GM18909 (cell line): ENCODE measurements around the gene ZNF592.
A peak's percentile ranks its signal among the peaks of the same experiment; 100 is the strongest.
"Not testable (repeated sequence)": the region's sequence is repeated elsewhere in the genome, so short reads cannot be mapped to it uniquely, and the experiment has no call there.

Source experiments
- ATAC-seq: cut with Tn5 transposase; IDR thresholded peaks from one replicate; pipeline ENCODE4 v1.9.1; 2021; ENCODE audit warnings: mild to moderate bottlenecking; ENCODE audit not compliant: unreplicated experiment, poor library complexity

ZNF592 gene

DNA sequence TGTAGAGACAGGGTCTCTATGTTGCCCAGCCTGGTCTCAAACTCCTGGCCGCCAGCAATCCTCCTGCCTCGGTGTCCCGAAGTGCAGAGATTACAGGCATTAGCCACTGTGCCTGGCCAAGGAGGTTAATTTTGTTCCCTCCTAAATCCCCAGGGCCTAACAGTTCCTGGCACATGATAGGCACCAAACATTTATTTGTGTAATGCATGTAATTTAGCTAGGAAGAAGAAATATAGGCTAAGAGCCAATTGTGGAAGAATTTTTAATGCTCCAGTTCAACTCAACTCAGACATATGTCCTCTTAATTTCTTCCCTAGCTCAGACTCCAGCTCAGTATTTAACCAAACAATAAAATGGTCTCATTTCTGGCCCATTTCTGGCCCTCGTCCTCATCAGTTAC, 7.7 kb upstream of the ZNF592 start:
- no peak for ATAC-seq

DNA sequence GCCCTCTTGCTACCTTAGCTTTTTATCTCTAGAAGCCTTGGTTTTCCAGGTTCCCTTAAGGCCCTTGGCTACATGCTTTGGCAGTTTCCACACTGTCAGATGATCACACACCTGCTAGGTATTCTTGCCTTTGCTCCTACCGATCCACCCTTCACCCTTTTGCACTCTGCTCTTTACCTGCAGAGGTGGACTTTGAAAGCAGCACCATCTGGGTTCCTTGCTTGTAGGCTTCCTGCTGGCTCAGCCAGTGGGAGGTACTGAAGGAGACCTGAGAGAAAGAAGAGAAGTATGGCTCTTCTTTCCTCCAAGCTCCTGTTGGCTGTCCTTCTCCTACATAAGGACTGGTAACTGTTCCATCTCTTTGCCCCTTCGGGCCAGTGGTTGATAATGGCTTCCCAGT, 7.3 kb upstream of the ZNF592 start:
- ATAC-seq = no peak

DNA sequence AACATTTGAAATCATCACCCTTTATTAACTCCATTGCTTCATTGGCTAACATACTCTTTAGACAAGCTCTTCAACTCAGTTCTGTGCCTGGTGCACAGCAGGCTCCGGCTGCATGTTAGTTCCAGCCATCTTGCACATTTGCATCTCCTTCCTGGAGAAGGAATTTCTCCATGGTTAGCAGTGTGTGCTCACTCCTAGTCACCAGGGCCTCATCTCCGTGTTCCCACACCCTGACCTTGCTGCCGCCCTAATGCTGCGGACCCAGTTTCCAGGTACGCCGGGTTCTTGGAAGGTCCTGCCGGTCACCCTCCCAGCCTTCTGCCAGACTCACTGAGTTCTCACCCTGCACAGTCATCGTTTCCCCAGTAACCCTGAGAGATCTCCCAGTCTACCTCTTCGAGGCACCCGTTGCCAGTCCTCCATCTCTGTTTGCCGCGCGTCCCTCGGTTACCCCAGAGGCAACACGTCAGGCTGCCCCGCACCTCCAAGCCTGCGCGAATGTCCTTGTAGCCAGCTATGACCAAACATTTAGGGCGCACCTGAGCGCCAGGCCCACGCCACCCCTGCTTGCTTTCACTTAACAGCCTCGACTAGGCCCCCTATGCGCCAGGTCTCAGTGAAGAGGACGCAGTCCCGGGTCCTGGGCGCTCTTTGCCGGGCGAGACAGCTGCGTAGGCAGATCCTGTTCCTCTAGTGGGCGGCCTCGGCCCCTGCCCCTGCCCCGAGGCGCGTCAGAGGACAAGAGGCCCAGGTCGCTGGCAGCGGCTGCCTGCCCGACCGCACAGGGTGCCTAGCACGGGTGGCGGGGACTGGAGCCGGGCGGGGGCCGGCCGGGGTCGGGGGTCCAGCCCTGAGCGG, 747 bp upstream of the ZNF592 start:
- peak; percentile 51 for ATAC-seq

DNA sequence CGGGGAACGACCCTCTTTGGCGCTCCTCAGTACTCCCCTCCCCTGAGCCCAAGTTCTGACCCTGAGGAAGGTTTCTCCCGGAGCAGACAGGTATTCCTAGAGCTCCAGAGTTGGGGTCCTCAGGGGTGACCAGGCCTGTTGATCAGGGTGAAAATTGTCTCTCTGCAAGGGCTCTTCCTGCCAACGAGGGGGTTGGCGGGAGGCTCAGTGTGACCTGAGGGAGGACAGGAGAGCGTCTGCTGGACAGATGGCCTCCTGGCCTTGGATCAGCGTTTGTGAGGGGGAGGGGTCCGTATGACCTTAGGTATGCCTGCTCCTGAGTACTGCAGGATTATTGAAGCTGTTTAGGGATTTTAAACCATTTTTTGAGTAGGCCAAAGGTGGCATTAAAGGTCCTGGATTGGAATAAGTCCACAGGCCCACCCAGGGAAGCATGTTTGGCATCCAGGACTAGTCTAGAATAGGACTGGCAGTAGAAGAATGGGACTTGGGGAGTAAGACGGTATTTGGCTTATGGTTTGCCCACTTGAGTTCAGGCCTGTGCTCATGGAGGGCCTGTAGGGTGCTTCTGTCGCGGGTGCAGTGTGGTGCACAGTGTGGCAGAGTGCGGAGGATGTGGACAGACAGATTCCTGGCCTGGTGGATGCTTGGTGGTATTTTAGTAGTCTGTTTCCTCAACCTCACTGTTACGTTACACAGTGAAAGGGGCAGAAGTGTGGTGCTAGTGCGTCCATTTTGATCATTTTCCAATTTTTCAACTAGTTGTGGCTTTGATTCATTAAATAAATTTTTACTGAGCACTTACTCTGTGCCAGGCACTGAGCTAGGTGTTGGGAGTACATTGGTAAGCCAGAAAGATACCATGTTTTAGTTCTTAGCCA, 959 bp downstream of the ZNF592 start:
- no peak for ATAC-seq

DNA sequence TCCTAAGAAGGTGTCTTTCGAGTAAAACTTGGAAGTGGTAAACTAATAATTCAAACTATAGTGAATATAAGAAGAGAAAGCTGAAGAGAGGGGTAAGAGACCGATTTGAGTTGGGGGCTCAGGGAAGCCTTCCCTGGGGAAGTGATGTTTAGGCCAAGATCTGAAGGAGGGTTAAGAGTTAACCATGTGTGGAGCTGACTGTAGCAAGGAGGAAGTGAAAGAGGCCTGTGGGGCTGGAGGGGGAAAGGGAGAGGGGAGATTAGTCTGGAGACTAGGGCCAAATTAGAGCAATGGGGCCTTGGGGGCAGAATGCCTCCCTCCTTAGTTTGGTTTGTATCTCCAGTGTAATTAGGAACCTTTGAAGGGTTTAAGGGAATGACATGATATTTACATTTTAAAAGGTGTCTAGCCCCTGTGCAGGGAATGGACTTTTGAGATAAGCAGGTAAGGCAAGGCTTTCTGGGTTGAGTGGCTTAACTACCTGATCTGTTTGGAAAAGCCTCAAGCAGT, 2.2 kb downstream of the ZNF592 start:
- ATAC-seq = peak; percentile 28

DNA sequence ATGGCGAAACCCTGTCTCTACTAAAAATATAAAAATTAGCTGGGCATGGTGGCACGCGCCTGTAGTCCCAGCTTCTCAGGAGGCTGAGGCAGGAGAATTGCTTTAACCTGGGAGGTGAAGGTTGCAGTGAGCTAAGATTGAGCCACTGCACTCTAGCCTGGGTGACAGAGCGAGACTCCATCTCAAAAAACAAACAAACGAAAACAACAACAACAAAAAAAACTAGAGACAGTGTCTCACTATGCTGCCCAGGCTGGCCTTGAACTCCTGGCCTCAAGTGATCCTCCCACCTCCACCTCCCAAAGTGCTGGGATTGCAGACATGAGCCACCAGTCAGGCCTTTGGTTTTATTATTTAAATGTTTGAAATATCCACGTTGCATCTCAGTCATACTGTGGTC, 3.3 kb downstream of the ZNF592 start:
- not testable (repeated sequence) for ATAC-seq

DNA sequence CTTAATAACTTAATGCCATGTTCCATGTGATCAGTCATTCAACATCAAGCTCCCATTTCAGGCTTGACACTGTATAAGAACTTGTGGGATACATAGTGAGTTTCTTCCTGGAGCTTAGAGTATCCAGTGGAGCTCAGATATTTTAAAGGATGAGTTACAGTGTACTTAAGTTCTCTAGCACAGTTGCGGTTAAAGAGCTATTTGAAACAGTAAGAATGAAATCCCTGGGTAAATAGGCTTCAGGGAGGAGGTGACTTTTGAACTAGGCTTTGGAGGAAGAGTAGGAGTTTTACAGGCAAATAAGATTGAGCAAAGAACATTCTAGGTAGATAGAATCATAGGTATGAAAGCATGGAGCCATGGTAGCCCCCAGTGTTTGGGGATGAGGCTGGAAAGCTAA, 3.8 kb downstream of the ZNF592 start:
- ATAC-seq = no peak

DNA sequence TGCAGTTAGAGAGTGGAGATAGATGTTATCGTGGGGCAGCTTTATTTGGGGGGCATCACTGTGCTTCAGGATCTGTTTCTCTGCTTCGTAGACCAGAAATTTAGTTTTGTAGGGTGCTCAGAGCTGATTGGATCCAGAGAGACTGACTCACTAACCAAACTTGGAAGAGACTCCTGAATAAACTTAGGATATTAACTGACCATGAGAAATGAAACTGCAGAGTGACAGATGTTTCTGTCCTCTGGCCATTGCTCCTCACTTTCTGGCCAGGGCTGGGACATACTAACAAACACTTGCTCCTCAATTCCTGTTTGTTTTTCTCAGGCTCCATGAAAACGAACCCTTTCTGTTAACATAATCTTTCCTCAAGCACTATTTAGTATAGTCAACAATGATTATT, 4.3 kb downstream of the ZNF592 start:
- no peak for ATAC-seq

DNA sequence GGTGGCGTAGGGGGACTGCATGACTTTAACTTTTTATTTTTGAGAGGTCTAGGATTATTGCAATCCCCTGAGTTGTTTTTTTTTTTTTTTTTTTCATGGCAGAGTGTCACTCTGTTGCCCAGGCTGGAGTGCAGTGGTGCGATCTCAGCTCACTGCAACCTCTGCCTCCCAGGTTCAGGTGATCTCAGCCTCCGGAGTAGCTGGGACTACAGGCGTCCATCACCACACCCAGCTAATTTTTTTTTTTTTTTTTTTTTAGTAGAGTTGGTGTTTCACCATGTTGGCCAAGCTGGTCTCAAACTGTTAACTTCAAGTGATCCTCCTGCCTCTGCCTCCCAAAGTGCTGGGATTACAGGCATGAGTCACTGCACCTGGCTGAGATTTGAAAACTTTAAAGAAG, 6.5 kb downstream of the ZNF592 start:
- ATAC-seq = not testable (repeated sequence)

DNA sequence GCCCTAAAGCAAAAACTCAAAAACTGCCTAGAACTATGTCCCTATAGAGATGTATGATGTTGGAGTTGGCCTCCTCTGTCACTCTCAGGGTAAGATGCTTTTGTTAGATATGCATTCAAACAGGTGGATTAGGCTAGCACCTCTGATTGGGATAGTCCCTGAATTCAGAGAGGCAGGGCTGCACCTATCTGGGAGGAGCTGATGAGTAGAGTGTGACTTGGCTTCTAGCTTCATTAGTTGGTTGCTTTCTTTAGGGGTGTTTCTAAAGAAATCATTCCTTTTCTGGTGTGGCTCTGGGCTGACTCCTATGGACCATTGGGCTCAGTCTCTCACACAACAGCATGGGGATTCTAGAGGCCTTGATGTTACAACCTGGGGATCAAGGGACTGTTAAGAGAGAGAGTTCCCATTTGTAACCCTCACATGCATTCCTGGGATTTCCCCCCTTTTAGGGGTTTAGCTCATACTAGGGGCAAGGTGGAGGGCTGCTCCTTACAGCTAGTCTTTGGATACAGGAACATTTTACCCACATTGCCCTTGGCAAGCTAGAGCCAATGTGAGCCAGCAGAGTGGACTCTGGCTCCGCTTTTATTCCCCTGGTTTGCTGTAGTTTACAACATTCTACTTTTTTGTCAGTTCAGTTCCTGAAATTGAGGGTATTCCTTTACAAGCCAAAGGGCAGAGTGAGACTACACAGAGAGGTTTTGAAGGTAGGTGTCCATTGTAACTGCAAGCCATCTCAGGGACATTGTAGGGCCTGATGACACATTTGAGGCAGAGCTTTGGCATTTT, 7.5 kb downstream of the ZNF592 start:
- no peak for ATAC-seq

DNA sequence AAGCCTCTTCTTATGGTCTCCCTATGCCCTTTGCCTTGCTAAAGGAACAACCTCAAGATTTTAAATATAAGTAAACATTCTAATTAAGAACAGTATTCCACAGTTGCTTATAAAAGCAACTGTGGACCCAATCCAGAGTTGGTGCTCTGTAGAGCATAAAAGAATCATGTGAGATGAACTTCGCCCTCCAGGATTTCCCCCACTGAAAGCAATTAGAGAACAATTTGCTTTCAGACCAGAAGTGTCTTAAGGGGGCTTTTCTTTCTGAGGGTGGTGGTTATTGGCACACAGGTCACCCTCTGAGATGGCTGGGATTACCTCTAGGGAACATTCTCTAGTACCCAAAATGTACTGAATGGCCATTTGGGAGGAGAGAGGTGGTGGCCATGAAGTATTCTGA, 10.6 kb downstream of the ZNF592 start:
- no peak for ATAC-seq

DNA sequence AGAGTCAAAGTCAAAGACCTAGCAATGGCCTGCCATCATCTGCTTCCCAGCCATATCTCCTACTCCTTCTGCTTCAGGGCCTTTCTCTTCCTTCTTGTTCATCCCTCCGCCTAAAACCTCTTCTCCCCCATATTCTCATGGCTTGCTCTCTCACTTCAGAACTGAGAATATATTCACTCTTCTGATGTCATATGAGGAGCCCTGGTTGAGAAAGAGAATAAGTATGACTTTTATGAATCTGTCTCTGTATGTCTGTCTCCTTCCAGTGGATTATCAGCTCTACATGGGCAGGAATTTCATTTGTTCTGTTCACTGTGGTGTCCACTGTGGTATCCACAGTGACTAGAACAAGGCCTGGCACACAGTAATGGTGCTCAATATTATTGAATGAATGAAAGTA, 11.8 kb downstream of the ZNF592 start:
- ATAC-seq = no peak

DNA sequence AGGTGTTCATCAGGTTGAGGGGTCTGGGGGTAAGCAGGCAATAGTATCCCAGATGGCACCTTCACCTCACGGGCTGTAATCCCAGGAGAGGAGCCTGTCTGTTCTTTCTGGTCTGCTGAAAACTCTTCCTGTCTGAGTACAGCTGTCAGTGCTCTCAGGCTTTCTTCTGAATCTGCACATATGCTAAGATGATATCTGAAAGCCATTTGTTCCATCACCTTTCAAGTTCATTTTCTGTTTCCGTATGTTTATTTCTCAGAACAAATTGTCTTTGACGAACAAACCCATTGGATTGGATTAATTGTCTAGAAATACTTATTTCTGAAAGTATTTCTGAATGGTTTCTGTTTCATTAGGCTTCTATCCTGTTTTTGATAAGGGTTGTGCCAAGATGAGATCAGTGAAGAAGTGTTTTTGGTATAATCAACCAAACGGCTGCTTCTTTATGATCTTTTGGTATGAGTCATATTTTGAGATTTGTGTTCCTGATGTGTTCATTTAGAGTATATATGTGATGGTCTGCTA, 13.3 kb downstream of the ZNF592 start:
- ATAC-seq = peak; percentile 61

DNA sequence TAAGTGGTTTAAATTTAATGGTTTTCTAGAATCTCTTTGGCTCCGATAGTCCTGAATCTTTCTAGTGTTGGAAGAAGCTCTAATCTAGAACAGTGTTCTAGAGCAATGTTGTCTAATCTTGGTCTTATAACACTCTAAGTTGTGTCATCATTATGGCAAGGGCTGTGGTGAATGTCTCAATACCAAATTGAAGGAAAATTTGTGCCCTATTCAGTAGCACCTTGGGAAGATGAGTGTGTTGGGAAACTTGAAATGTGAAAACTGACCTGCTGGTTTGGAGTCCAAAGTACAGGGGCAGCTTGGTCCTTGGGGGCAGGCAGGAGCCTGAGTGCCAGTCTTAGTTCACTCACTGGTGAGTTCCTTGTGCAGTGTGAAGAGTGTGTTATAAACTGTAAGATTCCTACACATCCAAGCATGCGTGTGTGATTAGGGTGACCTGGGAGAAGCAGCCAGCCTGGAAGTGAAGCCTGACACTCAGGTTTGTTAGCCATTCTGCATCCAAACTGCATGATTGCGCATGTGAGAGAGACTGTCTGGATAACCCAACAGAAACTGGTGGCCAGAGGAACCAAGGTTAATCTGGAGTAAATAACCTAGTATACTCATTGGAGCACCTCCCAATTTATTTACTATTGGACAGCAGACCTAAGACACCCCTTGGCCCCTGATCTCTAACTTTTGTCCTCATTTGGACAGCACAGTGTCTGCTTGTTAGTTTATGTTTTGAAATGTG, 14.6 kb downstream of the ZNF592 start:
- no peak for ATAC-seq

DNA sequence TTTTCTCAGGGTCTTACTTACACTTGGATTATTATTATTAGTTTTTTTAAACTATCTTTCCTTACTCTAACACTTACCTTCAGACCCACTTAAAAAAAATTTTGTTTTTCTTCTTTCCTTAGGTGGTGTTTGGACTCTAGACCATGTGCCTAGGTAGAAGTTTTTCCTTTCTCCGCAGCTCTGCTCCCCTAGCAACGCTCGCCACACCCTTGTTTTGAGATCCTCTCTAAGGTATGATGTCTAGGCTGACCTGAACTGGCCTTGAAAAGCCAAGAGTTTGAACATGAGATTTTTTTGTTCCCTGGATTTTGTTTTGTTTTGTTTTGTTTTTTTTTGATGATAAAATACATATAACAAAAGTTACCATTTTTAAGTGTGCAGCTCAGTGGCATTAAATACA, 16.2 kb downstream of the ZNF592 start:
- ATAC-seq = no peak

DNA sequence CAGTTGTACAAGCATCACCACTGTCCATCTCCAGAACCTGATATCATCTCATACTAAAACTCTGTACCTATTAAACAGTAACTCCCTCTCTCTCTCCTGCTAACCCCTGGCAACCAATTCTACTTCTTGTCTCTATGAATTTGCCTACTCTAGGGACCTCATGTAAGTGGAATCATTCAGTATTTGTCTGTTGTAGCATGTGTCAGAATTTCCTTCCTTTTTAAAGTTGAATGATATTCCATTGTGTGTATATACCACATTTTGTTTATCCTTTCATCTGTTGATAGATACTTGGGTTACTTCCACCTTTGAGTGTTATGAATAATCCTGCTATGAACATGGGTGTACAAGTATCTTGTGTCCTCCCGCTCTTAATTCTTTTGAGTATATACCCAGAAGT, 16.6 kb downstream of the ZNF592 start:
- ATAC-seq = no peak

DNA sequence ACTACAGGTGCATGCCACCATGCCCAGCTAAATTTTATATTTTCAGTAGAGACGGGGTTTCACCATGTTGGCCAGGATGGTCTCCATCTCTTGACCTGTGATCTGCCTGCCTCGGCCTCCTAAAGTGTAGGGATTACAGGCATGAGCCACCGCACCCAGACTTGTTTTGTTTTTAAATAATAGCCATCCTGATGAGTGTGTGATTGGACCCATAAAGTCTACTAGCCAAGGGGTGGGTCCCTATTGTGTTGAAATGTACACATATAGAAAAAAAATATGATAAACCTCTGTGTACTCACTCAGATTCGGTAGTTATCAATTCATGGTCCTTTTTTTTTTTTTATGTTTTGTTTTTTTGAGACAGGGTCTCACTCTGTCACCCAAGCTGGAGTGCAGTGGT, 17.3 kb downstream of the ZNF592 start:
- ATAC-seq = no peak

DNA sequence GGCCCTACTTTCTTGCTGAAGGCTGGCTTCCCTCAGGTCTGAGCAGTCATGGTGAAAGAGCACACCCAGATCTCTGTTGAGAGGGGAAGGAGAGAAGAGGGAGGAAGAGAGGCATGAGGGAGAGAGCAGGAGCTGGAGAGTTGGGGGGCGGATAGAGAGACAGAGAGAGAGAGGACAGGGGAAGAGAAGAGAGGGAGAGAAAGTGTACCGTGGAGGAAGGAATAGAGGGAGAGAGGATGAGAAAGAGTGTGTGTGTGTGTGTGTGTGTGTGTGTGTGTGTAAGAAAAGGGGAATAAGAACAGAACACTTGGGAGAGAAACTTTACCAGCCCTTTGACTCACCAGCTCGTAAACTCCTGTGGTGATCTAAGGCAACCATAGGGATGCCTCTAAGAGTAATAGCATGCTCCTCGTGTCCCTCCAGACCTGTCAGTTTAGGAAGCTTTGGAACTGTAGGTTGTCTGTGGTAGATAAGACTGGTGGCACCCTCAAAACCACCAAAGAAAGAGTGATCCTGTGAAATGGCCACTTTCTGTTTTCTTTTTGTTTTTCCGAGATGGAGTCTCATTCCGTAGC, 18.2 kb downstream of the ZNF592 start:
- ATAC-seq = no peak

DNA sequence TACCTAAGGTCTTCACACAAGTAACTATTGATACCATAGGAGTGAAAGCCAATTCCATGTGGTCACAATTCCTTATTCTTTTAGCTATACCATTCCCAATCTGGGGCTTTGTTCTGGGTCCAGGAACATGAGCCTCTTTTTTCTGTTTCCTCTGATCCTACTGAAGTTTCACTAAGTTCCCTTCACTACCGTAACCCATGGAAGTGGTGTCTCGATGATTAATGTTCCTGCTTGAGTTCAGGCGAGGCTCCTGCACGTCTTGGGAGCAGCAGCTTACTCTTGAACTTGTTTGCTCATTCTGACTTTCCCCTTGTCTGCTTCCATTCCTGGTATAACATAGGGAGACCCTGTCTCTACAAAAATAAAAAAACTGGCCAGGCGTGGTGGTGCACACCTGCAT, 23.6 kb downstream of the ZNF592 start:
- ATAC-seq = no peak
